GM12878 (cell line): ENCODE data around the gene PHF20. TPM values are rescaled to one million over a fixed set of nuclear protein-coding genes. Genes with fewer than 3 reads are reported as not detected.

ENCODE experiments used
- ATAC-seq: fragments of 200-7000 bp; cut with Tn5 transposase; 3 replicates; pipeline ENCODE4 v1.9.1; 2020; ENCODE audit warnings: mild to moderate bottlenecking, moderate library complexity
- BruUV-seq: library from RNA; stranded (reverse); fragments of 400-500 nt; replicated peaks from 2 replicates; lab custom pipeline; 2021; lab: Mats Ljungman, UMichigan
- CTCF ChIA-PET: fragments of 300-600 bp; sonication (Branson Sonifier 250); formaldehyde crosslinking; extraction: SDS; loops from one replicate; lab custom pipeline; 2021; ENCODE audit warnings: inconsistent platforms; lab: Yijun Ruan, JAX
- POLR2A ChIA-PET: fragments of 350-600 bp; formaldehyde crosslinking; extraction: SDS; loops from one replicate; lab custom pipeline; 2021; ENCODE audit warnings: inconsistent platforms; lab: Charles Lee
- RAD21 ChIA-PET: fragments of 300-600 bp; sonication (Branson Sonifier 250); formaldehyde crosslinking; loops from one replicate; lab custom pipeline; 2023; ENCODE audit warnings: antibody characterized with exemption; ENCODE audit not compliant: unreplicated experiment; lab: Charles Lee
- SMC1A ChIA-PET: fragments of 300-600 bp; sonication (Branson Sonifier 250); formaldehyde crosslinking; loops from one replicate; lab custom pipeline; 2023; ENCODE audit not compliant: unreplicated experiment, uncharacterized antibody; lab: Charles Lee
- DNase-seq: peaks from one replicate; pipeline ENCODE4 v3.0.0-alpha.2; 2011; ENCODE audit warnings: low read depth, low spot score
- FAIRE-seq: peaks from 3 replicates; lab custom pipeline; 2011; peaks lifted over from hg19 to GRCh38; lab: Jason Lieb, UNC
- H2AFZ ChIP-seq: 2 replicates; pipeline ENCODE4 v1.6.0; 2011; ENCODE audit warnings: low read depth, low read length, control low read depth; ENCODE audit not compliant: control insufficient read depth
- H3K27ac ChIP-seq: 2 replicates; pipeline ENCODE4 v1.5.1; 2011; ENCODE audit warnings: control low read depth; ENCODE audit not compliant: control insufficient read depth, insufficient read depth
- H3K27me3 ChIP-seq, 2 experiments: replicated peaks in 1 of 2; 2 replicates each; pipeline versions ENCODE4 v1.6.0 to v1.6.1; 2011; ENCODE audit warnings: low read length in 1 of 2; ENCODE audit not compliant: control insufficient read depth in 2 of 2, insufficient read depth in 2 of 2
- H3K36me3 ChIP-seq, 2 experiments: 2 replicates each; pipeline ENCODE4 v1.5.1; 2011; ENCODE audit warnings: low read length in 1 of 2; ENCODE audit not compliant: control insufficient read depth in 2 of 2, insufficient read depth in 2 of 2
- H3K4me1 ChIP-seq: 2 replicates; pipeline ENCODE4 v1.6.1; 2011; ENCODE audit warnings: mild to moderate bottlenecking, low read length, moderate library complexity, mixed read lengths; ENCODE audit not compliant: control insufficient read depth, insufficient read depth
- H3K4me2 ChIP-seq: 2 replicates; pipeline ENCODE4 v1.6.0; 2011; ENCODE audit warnings: control low read depth; ENCODE audit not compliant: control insufficient read depth, insufficient read depth
- H3K4me3 ChIP-seq: fragments of 200-600 bp; sonication (generic); 2 replicates; pipeline ENCODE4 v1.5.1; 2016
- H3K79me2 ChIP-seq: 2 replicates; pipeline ENCODE4 v1.6.0; 2011; ENCODE audit warnings: low read length; ENCODE audit not compliant: control insufficient read depth, insufficient read depth
- H3K9ac ChIP-seq: 2 replicates; pipeline ENCODE4 v1.8.0; 2011; ENCODE audit warnings: low read length, control low read depth, mixed read lengths; ENCODE audit not compliant: control insufficient read depth, insufficient read depth
- H3K9me3 ChIP-seq: replicated peaks from 3 replicates; pipeline ENCODE4 v1.5.1; 2011; ENCODE audit warnings: mild to moderate bottlenecking, low read length; ENCODE audit not compliant: control insufficient read depth, insufficient read depth
- H4K20me1 ChIP-seq: 2 replicates; pipeline ENCODE4 v1.6.0; 2011; ENCODE audit not compliant: control insufficient read depth, insufficient read depth
- ASH2L ChIP-seq: fragments of 300-600, 200-600 bp; sonication (generic); IDR thresholded peaks from 2 replicates; pipeline ENCODE4 v1.6.1; 2017; ENCODE audit warnings: low read depth, mild to moderate bottlenecking, borderline replicate concordance
- BMI1 ChIP-seq: fragments of 450-650 bp; IDR thresholded peaks from 2 replicates; pipeline ENCODE4 v1.6.1; 2016; ENCODE audit warnings: mild to moderate bottlenecking, moderate library complexity, borderline replicate concordance
- CREM ChIP-seq: IDR thresholded peaks from 2 replicates; pipeline ENCODE4 v1.6.1; 2014; ENCODE audit warnings: antibody characterized with exemption, low read depth
- POLR2AphosphoS2 ChIP-seq: IDR thresholded peaks from 2 replicates; pipeline ENCODE4 v1.6.1; 2011; ENCODE audit warnings: low read depth, mild to moderate bottlenecking, low read length, improper control_type of control experiment, moderate library complexity
- WRNIP1 ChIP-seq: IDR thresholded peaks from 2 replicates; pipeline ENCODE4 v1.6.1; 2011; ENCODE audit warnings: low read depth, low read length, improper control_type of control experiment, borderline replicate concordance
- WGBS: methylation state at CpG from one replicate; pipeline ENCODE4 v1.1.6; 2016; ENCODE audit warnings: low lambda C conversion rate; ENCODE audit not compliant: insufficient replicate concordance, insufficient coverage; ENCODE audit errors: missing lambda C conversion rate; 5-methylcytosine and 5-hydroxymethylcytosine counted together
- in situ Hi-C: fragments of 300-500 bp; cut with MboI; formaldehyde crosslinking; loops from 9 replicates; pipeline ENCODE4 v1.14.3; 2018; ENCODE audit warnings: mixed read lengths
- intact Hi-C: fragments of 100-400 bp; cut with micrococcal nuclease; formaldehyde crosslinking; loops from one replicate; pipeline ENCODE4 v1.14.2; 2022; ENCODE audit not compliant: unreplicated experiment
- polyA plus RNA-seq, 11 experiments: library from polyadenylated mRNA; depleted of rRNA in 4 of 11; unstranded in 6 of 11; stranded (reverse) in 5 of 11; fragments of >200 nt; fragmentation: Nextera tagmentation in 4 of 11; fragmentation: Illumina TruSeq in 1 of 11; extraction: Ambion mirVana in 4 of 11; extraction: Trizol in 1 of 11; gene quantifications; 1 replicate in 1 of 11; 2 replicates in 10 of 11; pipeline versions ENCODE4 v1.2.1 to v1.2.3, GENCODE V29; 2011 to 2016; ENCODE audit warnings: inconsistent platforms in 2 of 11, missing spikeins in 2 of 11, low read depth in 1 of 11
- total RNA-seq, 4 experiments: library from RNA; depleted of rRNA in 3 of 4; stranded (reverse); fragments of >200 nt in 3 of 4; fragmentation: Illumina TruSeq in 1 of 4; extraction: Trizol in 1 of 4; gene quantifications; 2 replicates each; pipeline versions ENCODE4 v1.2.1 to v1.2.3, GENCODE V29; 2013 to 2021
- TF ChIP-seq, protein P1 (sequence below): fragments of 450-650 bp; IDR thresholded peaks from 2 replicates; pipeline ENCODE4 v1.6.1; 2017; ENCODE audit warnings: mild to moderate bottlenecking, low read depth, inconsistent platforms; ENCODE audit not compliant: poor library complexity, severe bottlenecking

The PHF20 gene
- total and polyA plus RNA-seq, 10 of the 15 experiments (the other 5 are each of a cell fraction or from before 2014, with no cell fraction given) = 31.6 to 91.2 (median 46.8) TPM

DNA sequence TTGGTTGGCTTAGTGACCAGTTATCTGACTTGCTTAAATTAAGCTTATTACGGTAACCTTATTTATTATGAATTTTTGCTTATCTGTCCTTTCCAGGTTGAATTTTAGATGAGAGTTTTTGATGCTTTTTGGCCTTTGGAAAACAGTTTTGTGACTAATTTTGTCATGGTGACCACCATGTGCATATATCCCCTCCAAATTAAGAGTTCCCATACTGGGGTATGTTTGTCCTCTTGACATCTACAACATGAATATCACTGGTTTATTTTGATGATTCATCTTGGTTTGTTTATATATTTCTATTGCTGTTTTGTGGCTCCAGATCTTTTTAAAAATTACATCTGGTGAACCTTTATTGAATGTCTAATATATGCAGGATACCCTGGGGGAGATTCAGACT lies 61.4 kb downstream of the PHF20 start:
- BruUV-seq = no TSS peak
- H2AFZ ChIP-seq = no peak overlapping the region
- SMC1A ChIA-PET = no interaction called here
- FAIRE-seq = no peak
- in situ Hi-C loops = no loop called here
- no peak overlapping the region for H3K27ac ChIP-seq
- CTCF ChIA-PET = no interaction called here
- POLR2A ChIA-PET = no interaction called here
- no peaks in the 10 kb centered on the region for H3K27me3 ChIP-seq
- H3K9me3 ChIP-seq = no peaks in the 10 kb centered on the region
- no peak overlapping the region for H3K9ac ChIP-seq
- no peak for TF ChIP-seq ASH2L
- TF ChIP-seq POLR2AphosphoS2 = no peak
- TF ChIP-seq WRNIP1 = no peak
- TF ChIP-seq BMI1 = no peak
- TF ChIP-seq, protein P1, sequence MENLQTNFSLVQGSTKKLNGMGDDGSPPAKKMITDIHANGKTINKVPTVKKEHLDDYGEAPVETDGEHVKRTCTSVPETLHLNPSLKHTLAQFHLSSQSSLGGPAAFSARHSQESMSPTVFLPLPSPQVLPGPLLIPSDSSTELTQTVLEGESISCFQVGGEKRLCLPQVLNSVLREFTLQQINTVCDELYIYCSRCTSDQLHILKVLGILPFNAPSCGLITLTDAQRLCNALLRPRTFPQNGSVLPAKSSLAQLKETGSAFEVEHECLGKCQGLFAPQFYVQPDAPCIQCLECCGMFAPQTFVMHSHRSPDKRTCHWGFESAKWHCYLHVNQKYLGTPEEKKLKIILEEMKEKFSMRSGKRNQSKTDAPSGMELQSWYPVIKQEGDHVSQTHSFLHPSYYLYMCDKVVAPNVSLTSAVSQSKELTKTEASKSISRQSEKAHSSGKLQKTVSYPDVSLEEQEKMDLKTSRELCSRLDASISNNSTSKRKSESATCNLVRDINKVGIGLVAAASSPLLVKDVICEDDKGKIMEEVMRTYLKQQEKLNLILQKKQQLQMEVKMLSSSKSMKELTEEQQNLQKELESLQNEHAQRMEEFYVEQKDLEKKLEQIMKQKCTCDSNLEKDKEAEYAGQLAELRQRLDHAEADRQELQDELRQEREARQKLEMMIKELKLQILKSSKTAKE = no peak
- no peak for TF ChIP-seq CREM
- H3K4me2 ChIP-seq = no peak overlapping the region
- peaks cover 0 to 2% of the 10 kb centered on the region in 2 experiments; a peak in 2 of 4 replicates for H3K36me3 ChIP-seq
- RAD21 ChIA-PET = no interaction called here
- no peaks in the 10 kb centered on the region for H3K4me1 ChIP-seq
- intact Hi-C loops = no loop called here
- 100% methylated on average over 1 of the region's 1 CpG for WGBS
- H4K20me1 ChIP-seq = no peaks in the 10 kb centered on the region
- H3K79me2 ChIP-seq = peaks cover 3% of the 10 kb centered on the region
- no peak for DNase-seq
- no peak for ATAC-seq
- H3K4me3 ChIP-seq = no peak overlapping the region
